HG03571 (cell line): ENCODE data around the gene POTEM.
"Not testable (repeated sequence)": the region's sequence is repeated elsewhere in the genome, so short reads cannot be mapped to it uniquely, and the experiment has no call there.

ENCODE experiments used
- ATAC-seq: cut with Tn5 transposase; IDR thresholded peaks from one replicate; pipeline ENCODE4 v1.9.1; 2021; ENCODE audit not compliant: unreplicated experiment

POTEM gene

GRCh38 chr14:19036811-19037382 is 69.7 kb downstream of the POTEM start:
- not testable (repeated sequence) for ATAC-seq

- ATAC-seq: not testable (repeated sequence)
These were observed 70.9 kb downstream of the POTEM start for GRCh38 chr14:19038060-19038664.

- ATAC-seq: not testable (repeated sequence)
These were observed 71.6 kb downstream of the POTEM start for GRCh38 chr14:19038785-19039184.

- not testable (repeated sequence) for ATAC-seq
These were observed 76.2 kb downstream of the POTEM start for GRCh38 chr14:19043384-19043783.
